NCI-H1048 (cell line): ENCODE results near the gene CDKN2D.

Source experiments
- DNase-seq: peaks from one replicate; lab custom pipeline; 2025; lab: John Stamatoyannopoulos, UW

CDKN2D gene

GRCh38 chr19:10568826-10569651 is at the start of gene CDKN2D:
Gene CDKN2D, minus strand, starts transcription at chr19:10568979. Its CDS starts 326 bp downstream, at chr19:10568653.
- DNase-seq: peak; percentile 100

GRCh38 chr19:10617409-10618121 is 48.8 kb upstream of the CDKN2D start:
- no peak for DNase-seq

GRCh38 chr19:10615429-10616023 is 46.7 kb upstream of the CDKN2D start:
- no peak for DNase-seq

GRCh38 chr19:10612499-10613119 is 43.8 kb upstream of the CDKN2D start:
- no peak for DNase-seq

GRCh38 chr19:10611907-10612306 is 43.1 kb upstream of the CDKN2D start:
- no peak for DNase-seq

- no peak for DNase-seq
Observed at GRCh38 chr19:10604460-10604980, 35.7 kb upstream of the CDKN2D start.

- DNase-seq: no peak
Observed at GRCh38 chr19:10603873-10604459, 35.2 kb upstream of the CDKN2D start.

GRCh38 chr19:10603084-10603872 is 34.5 kb upstream of the CDKN2D start:
- DNase-seq: no peak

GRCh38 chr19:10602330-10603083 is 33.7 kb upstream of the CDKN2D start:
- no peak for DNase-seq

GRCh38 chr19:10601999-10602329 is 33.2 kb upstream of the CDKN2D start:
- no peak for DNase-seq

- DNase-seq: no peak
Observed at GRCh38 chr19:10600149-10600548, 31.4 kb upstream of the CDKN2D start.

GRCh38 chr19:10593820-10594637 is 25.2 kb upstream of the CDKN2D start:
- DNase-seq: no peak

GRCh38 chr19:10593148-10593547 is 24.4 kb upstream of the CDKN2D start:
- DNase-seq: no peak

- no peak for DNase-seq
Observed at GRCh38 chr19:10587839-10588150, 19.0 kb upstream of the CDKN2D start.

GRCh38 chr19:10587022-10587838 is 18.5 kb upstream of the CDKN2D start, which contains the start of gene AP1M2:
Gene AP1M2, minus strand, starts transcription at chr19:10587312. Its CDS starts 81 bp downstream, at chr19:10587231.
- DNase-seq: no peak

GRCh38 chr19:10586396-10586795 is 17.6 kb upstream of the CDKN2D start:
- DNase-seq: no peak

GRCh38 chr19:10583036-10583776 is 14.4 kb upstream of the CDKN2D start:
- no peak for DNase-seq

- no peak for DNase-seq
Observed at GRCh38 chr19:10582091-10582490, 13.3 kb upstream of the CDKN2D start.
